A549 (cell line): ENCODE results near the gene CEP162. TPM values are rescaled to one million over a fixed set of nuclear protein-coding genes. Genes with fewer than 3 reads are reported as not detected.
A peak's percentile ranks its signal among the peaks of the same experiment; 100 is the strongest.

Experiments used
- ATAC-seq, 2 experiments: fragments of 200-7000 bp in 1 of 2; fragments of >200 bp in 1 of 2; cut with Nextera tagmentation in 1 of 2; cut with Tn5 transposase in 1 of 2; 3 replicates each; pipeline versions ENCODE4 v1.8.0 to v1.9.1; 2018 to 2020; ENCODE audit warnings: mild to moderate bottlenecking in 1 of 2, moderate library complexity in 1 of 2
- CTCF ChIA-PET: fragments of 300-600 bp; sonication (Branson Sonifier 250); formaldehyde crosslinking; extraction: SDS; loops from one replicate; lab custom pipeline; 2021; ENCODE audit warnings: antibody characterized with exemption, inconsistent platforms; lab: Yijun Ruan, JAX
- POLR2A ChIA-PET: fragments of 350-600 bp; formaldehyde crosslinking; extraction: SDS; loops from one replicate; lab custom pipeline; 2021; ENCODE audit warnings: antibody characterized with exemption, inconsistent platforms; lab: Yijun Ruan, JAX
- DNase-seq, 2 experiments: peaks; one replicate each; pipeline versions ENCODE4 v3.0.0 to v3.0.0-alpha.2; 2011 to 2016; ENCODE audit warnings: low read depth in 1 of 2, low spot score in 1 of 2
- FAIRE-seq: peaks from 2 replicates; lab custom pipeline; 2011; peaks lifted over from hg19 to GRCh38; lab: Jason Lieb, UNC
- H3K27ac ChIP-seq, 2 experiments: fragments of >200 bp; sonication (Bioruptor Twin); formaldehyde crosslinking; 3 replicates each; pipeline ENCODE4 v1.5.1; 2016 to 2017
- H3K4me1 ChIP-seq: fragments of >200 bp; sonication (Bioruptor Twin); formaldehyde crosslinking; 3 replicates; pipeline ENCODE4 v1.6.1; 2016
- H3K4me2 ChIP-seq: fragments of >200 bp; sonication (Bioruptor Twin); formaldehyde crosslinking; 3 replicates; pipeline ENCODE4 v1.6.1; 2016
- H3K4me3 ChIP-seq: fragments of >200 bp; sonication (Bioruptor Twin); formaldehyde crosslinking; 3 replicates; pipeline ENCODE4 v1.5.1; 2016
- H3K9me3 ChIP-seq: fragments of >200 bp; sonication (Bioruptor Twin); formaldehyde crosslinking; 3 replicates; pipeline ENCODE4 v1.6.1; 2016
- BCL3 ChIP-seq: fragments of >200 bp; sonication (Bioruptor Twin); formaldehyde crosslinking; IDR thresholded peaks from 3 replicates; pipeline ENCODE4 v1.6.1; 2016
- BHLHE40 ChIP-seq: IDR thresholded peaks from 2 replicates; pipeline ENCODE4 v1.6.1; 2012; ENCODE audit warnings: low read depth, low read length, inconsistent platforms
- E2F6 ChIP-seq: IDR thresholded peaks from 2 replicates; pipeline ENCODE4 v1.6.1; 2012; ENCODE audit warnings: low read depth, borderline replicate concordance
- ELK1 ChIP-seq: fragments of 150-350 bp; IDR thresholded peaks from 2 replicates; pipeline ENCODE4 v1.6.1; 2014; ENCODE audit warnings: low read depth, mild to moderate bottlenecking, low read length
- EP300 ChIP-seq, 2 experiments: fragments of >200 bp; sonication (Bioruptor Twin); formaldehyde crosslinking; IDR thresholded peaks; 2 replicates in 1 of 2; 3 replicates in 1 of 2; pipeline ENCODE4 v1.6.1; 2016 to 2017
- ESRRA ChIP-seq: fragments of 150-350 bp; IDR thresholded peaks from 2 replicates; pipeline ENCODE4 v1.6.1; 2014; ENCODE audit warnings: mild to moderate bottlenecking, low read length, borderline replicate concordance
- FOSL2 ChIP-seq, 2 experiments: fragments of 450-650 bp in 1 of 2; fragments of >200 bp in 1 of 2; sonication (Bioruptor Twin) in 1 of 2; formaldehyde crosslinking; IDR thresholded peaks; 2 replicates each; pipeline versions ENCODE4 v1.5.0 to v1.6.1; 2016 to 2020; ENCODE audit warnings: mild to moderate bottlenecking in 1 of 2, moderate library complexity in 1 of 2
- HDAC2 ChIP-seq: fragments of 200-600 bp; sonication (generic); IDR thresholded peaks from 2 replicates; pipeline ENCODE4 v1.6.1; 2016
- HOXB13 ChIP-seq: fragments of 250-450 bp; sonication (Bioruptor Pico); IDR thresholded peaks from 2 replicates; pipeline ENCODE4 v1.5.0; 2020; ENCODE audit warnings: low read depth, mild to moderate bottlenecking, moderate library complexity
- JUNB ChIP-seq: fragments of >200 bp; sonication (Bioruptor Twin); formaldehyde crosslinking; IDR thresholded peaks from 2 replicates; pipeline ENCODE4 v1.6.1; 2016
- KDM5A ChIP-seq: fragments of 200-600 bp; sonication (generic); IDR thresholded peaks from 2 replicates; pipeline ENCODE4 v1.6.1; 2016; ENCODE audit warnings: antibody characterized with exemption, mild to moderate bottlenecking
- RARB ChIP-seq: fragments of 250-450 bp; sonication (Bioruptor Pico); IDR thresholded peaks from 2 replicates; pipeline ENCODE4 v1.8.0; 2021; ENCODE audit warnings: mild to moderate bottlenecking, moderate library complexity
- RCOR1 ChIP-seq: fragments of 150-350 bp; IDR thresholded peaks from 2 replicates; pipeline ENCODE4 v1.6.1; 2014; ENCODE audit warnings: antibody characterized with exemption, low read length, low read depth
- REST ChIP-seq: fragments of 200-600 bp; sonication (generic); IDR thresholded peaks from 2 replicates; pipeline ENCODE4 v1.6.1; 2016; ENCODE audit warnings: antibody characterized with exemption, mild to moderate bottlenecking, moderate library complexity
- RFX5 ChIP-seq: fragments of 450-650 bp; IDR thresholded peaks from 2 replicates; pipeline ENCODE4 v1.7.1; 2014; ENCODE audit warnings: antibody characterized with exemption, mild to moderate bottlenecking, moderate library complexity
- RNF2 ChIP-seq: fragments of 200-600 bp; sonication (generic); IDR thresholded peaks from 2 replicates; pipeline ENCODE4 v1.6.1; 2016; ENCODE audit warnings: low read depth, mild to moderate bottlenecking, antibody characterized with exemption, moderate library complexity, borderline replicate concordance
- SMC3 ChIP-seq: fragments of >200 bp; sonication (Bioruptor Twin); formaldehyde crosslinking; IDR thresholded peaks from 3 replicates; pipeline ENCODE4 v1.6.1; 2018; ENCODE audit warnings: inconsistent platforms
- SREBF2 ChIP-seq: fragments of 450-650 bp; IDR thresholded peaks from 2 replicates; pipeline ENCODE4 v1.6.1; 2014; ENCODE audit warnings: mild to moderate bottlenecking, moderate library complexity
- TP53 ChIP-seq: fragments of 250-450 bp; sonication (Bioruptor Pico); IDR thresholded peaks from 2 replicates; pipeline ENCODE4 v1.5.0; 2021; ENCODE audit warnings: mild to moderate bottlenecking, moderate library complexity
- USF2 ChIP-seq: fragments of 450-650 bp; IDR thresholded peaks from 2 replicates; pipeline ENCODE4 v1.6.1; 2014; ENCODE audit warnings: antibody characterized with exemption
- ZFP36 ChIP-seq: fragments of 450-650 bp; IDR thresholded peaks from 2 replicates; pipeline ENCODE4 v1.6.1; 2014; ENCODE audit warnings: borderline replicate concordance; ENCODE audit not compliant: partially characterized antibody
- WGBS: methylation state at CpG from one replicate; pipeline ENCODE4 v1.1.6; 2017; ENCODE audit errors: missing lambda C conversion rate; 5-methylcytosine and 5-hydroxymethylcytosine counted together
- polyA plus RNA-seq, 4 experiments: library from polyadenylated mRNA; depleted of rRNA in 3 of 4; stranded (reverse); fragments of >200 nt; fragmentation: RNase III in 1 of 4; extraction: RNeasy Plus Mini Kit Qiagen cat#74134 plus additional on column Dnase treatment in 1 of 4; gene quantifications; 2 replicates in 3 of 4; 3 replicates in 1 of 4; pipeline ENCODE4 v1.2.3, GENCODE V29; 2011 to 2017
- TF ChIP-seq, protein P1 (sequence below): fragments of >200 bp; sonication (Bioruptor Twin); formaldehyde crosslinking; IDR thresholded peaks from 3 replicates; pipeline ENCODE4 v1.5.1; 2016
- TF ChIP-seq, protein P2 (sequence below): fragments of 250-450 bp; sonication (Bioruptor Pico); IDR thresholded peaks from 2 replicates; pipeline ENCODE4 v1.5.0; 2021; ENCODE audit warnings: mild to moderate bottlenecking, moderate library complexity, borderline replicate concordance

The CEP162 gene
- polyA plus RNA-seq, 2 of the 4 experiments (the other 2 are of a cell fraction) = 2.1 to 2.3 TPM

- TF ChIP-seq, protein P1, sequence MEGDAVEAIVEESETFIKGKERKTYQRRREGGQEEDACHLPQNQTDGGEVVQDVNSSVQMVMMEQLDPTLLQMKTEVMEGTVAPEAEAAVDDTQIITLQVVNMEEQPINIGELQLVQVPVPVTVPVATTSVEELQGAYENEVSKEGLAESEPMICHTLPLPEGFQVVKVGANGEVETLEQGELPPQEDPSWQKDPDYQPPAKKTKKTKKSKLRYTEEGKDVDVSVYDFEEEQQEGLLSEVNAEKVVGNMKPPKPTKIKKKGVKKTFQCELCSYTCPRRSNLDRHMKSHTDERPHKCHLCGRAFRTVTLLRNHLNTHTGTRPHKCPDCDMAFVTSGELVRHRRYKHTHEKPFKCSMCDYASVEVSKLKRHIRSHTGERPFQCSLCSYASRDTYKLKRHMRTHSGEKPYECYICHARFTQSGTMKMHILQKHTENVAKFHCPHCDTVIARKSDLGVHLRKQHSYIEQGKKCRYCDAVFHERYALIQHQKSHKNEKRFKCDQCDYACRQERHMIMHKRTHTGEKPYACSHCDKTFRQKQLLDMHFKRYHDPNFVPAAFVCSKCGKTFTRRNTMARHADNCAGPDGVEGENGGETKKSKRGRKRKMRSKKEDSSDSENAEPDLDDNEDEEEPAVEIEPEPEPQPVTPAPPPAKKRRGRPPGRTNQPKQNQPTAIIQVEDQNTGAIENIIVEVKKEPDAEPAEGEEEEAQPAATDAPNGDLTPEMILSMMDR = peak; percentile 58
- no peak for TF ChIP-seq RCOR1
- TF ChIP-seq RNF2 = no peak
- no peak for TF ChIP-seq ELK1
- TF ChIP-seq RARB (CRISPR knock-in tag) = no peak
- no peak for TF ChIP-seq EP300 (IDR thresholded peaks at IDR 0.05)
- no peak for TF ChIP-seq BHLHE40
- TF ChIP-seq RFX5 = no peak
- TF ChIP-seq FOSL2 (IDR thresholded peaks at IDR 0.05) = no peak
- TF ChIP-seq FOSL2 (CRISPR knock-in tag; IDR thresholded peaks at IDR 0.05) = no peak
- no peak for TF ChIP-seq HDAC2
- TF ChIP-seq, protein P2, sequence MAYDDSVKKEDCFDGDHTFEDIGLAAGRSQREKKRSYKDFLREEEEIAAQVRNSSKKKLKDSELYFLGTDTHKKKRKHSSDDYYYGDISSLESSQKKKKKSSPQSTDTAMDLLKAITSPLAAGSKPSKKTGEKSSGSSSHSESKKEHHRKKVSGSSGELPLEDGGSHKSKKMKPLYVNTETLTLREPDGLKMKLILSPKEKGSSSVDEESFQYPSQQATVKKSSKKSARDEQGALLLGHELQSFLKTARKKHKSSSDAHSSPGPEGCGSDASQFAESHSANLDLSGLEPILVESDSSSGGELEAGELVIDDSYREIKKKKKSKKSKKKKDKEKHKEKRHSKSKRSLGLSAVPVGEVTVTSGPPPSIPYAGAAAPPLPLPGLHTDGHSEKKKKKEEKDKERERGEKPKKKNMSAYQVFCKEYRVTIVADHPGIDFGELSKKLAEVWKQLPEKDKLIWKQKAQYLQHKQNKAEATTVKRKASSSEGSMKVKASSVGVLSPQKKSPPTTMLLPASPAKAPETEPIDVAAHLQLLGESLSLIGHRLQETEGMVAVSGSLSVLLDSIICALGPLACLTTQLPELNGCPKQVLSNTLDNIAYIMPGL (CRISPR knock-in tag) = no peak
- no peak for TF ChIP-seq HOXB13 (CRISPR knock-in tag)
- no peak for TF ChIP-seq BCL3
- no peak for TF ChIP-seq JUNB
- TF ChIP-seq USF2 = peak; percentile 99
- peak; percentile 62; the same call in 1 of the 2 replicates for TF ChIP-seq E2F6
- no peak for TF ChIP-seq SREBF2
- TF ChIP-seq KDM5A = peak; percentile 62
Observed at GRCh38 chr6:84227434-84228197, at the start of gene CEP162 (continued).

DNA sequence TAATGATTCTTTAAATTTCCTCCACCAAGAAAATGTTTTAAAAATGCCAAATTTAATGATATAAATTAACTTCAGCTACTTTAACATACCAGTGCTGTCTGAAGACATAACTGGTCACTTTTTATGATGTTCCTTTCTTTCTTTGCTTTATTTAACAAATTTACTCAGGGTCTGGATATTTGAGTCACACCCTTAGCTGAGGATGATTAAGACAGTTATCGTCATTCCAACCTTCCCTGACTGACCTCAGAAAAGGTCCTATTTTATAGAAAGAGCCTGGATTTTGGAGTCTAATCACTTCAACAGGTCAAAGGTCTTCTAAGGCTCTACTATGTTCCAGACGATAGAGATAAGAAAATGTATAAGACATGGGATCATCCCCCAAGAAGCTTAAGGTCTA is 47.4 kb upstream of the CEP162 start:
- ChIA-PET POLR2A (no interaction called here), CTCF (interaction anchor here (0.6 kb wide), 1 partner anchor 12 kb away, joined by 3 read pairs; no protein-coding TSS in a partner anchor)
- no peaks in the 10 kb centered on the region for H3K4me1 ChIP-seq
- ATAC-seq (no peak), DNase-seq (no peak), FAIRE-seq (no peak)
- H3K4me3 ChIP-seq = no peak overlapping the region
- no peak overlapping the region for H3K27ac ChIP-seq
- TF ChIP-seq ZFP36 (no peak), ESRRA (no peak), REST (no peak), HDAC2 (no peak), TP53 (CRISPR knock-in tag) (no peak), RFX5 (no peak), SMC3 (no peak), SREBF2 (no peak)
- 6% methylated on average over 2 of the region's 2 CpGs for WGBS
- no peaks in the 10 kb centered on the region for H3K9me3 ChIP-seq
- H3K4me2 ChIP-seq = no peak overlapping the region
